Endodermal cell (in vitro differentiated cells): ENCODE data around the gene SNRPD3. TPM values are rescaled to one million over a fixed set of nuclear protein-coding genes. Genes with fewer than 3 reads are reported as not detected.
"Not testable (repeated sequence)": the region's sequence is repeated elsewhere in the genome, so short reads cannot be mapped to it uniquely, and the experiment has no call there.

Experiments used
- DNase-seq: peaks from one replicate; pipeline ENCODE4 v3.0.0-alpha.2; 2017
- H3K27ac ChIP-seq: 2 replicates; pipeline ENCODE4 v1.5.1; 2013; ENCODE audit warnings: mild to moderate bottlenecking, low read depth, low read length, moderate library complexity
- H3K27me3 ChIP-seq: 2 replicates; pipeline ENCODE4 v1.6.1; 2013; ENCODE audit warnings: mild to moderate bottlenecking, low read length, moderate library complexity; ENCODE audit not compliant: insufficient read depth, control insufficient read depth, poor library complexity, severe bottlenecking
- H3K36me3 ChIP-seq: 2 replicates; pipeline ENCODE4 v1.7.0; 2013; ENCODE audit warnings: mild to moderate bottlenecking, low read length, moderate library complexity; ENCODE audit not compliant: control insufficient read depth, insufficient read depth
- H3K4me1 ChIP-seq: one replicate; pipeline ENCODE4 v1.7.0; 2013; ENCODE audit warnings: low read length; ENCODE audit not compliant: control insufficient read depth, insufficient read depth
- H3K4me3 ChIP-seq: 2 replicates; pipeline ENCODE4 v1.5.1; 2013; ENCODE audit warnings: mild to moderate bottlenecking, low read length, moderate library complexity
- H3K9ac ChIP-seq: 2 replicates; pipeline ENCODE4 v1.6.1; 2013; ENCODE audit warnings: mild to moderate bottlenecking, low read length, moderate library complexity; ENCODE audit not compliant: poor library complexity, severe bottlenecking; ENCODE audit errors: extremely low read depth
- H3K9me3 ChIP-seq: 2 replicates; pipeline ENCODE4 v1.6.1; 2013; ENCODE audit warnings: mild to moderate bottlenecking, low read length, moderate library complexity; ENCODE audit not compliant: control insufficient read depth
- H3K27ac Mint-ChIP-seq: 2 replicates; pipeline ENCODE4 v1.8.0; 2020; ENCODE audit warnings: mixed read lengths
- H3K27me3 Mint-ChIP-seq: 2 replicates; pipeline ENCODE4 v1.8.0; 2021; ENCODE audit warnings: mild to moderate bottlenecking, mixed read lengths; ENCODE audit not compliant: insufficient read depth
- H3K36me3 Mint-ChIP-seq: 2 replicates; pipeline ENCODE4 v1.8.0; 2020; ENCODE audit warnings: low read depth, mixed read lengths
- H3K4me1 Mint-ChIP-seq: 2 replicates; pipeline ENCODE4 v1.8.0; 2020; ENCODE audit warnings: mixed read lengths
- H3K4me3 Mint-ChIP-seq: 2 replicates; pipeline ENCODE4 v1.8.0; 2020; ENCODE audit warnings: mild to moderate bottlenecking, moderate library complexity, mixed read lengths
- H3K9me3 Mint-ChIP-seq: 2 replicates; pipeline ENCODE4 v1.8.0; 2020; ENCODE audit warnings: mild to moderate bottlenecking, mixed read lengths
- CTCF ChIP-seq: fragments of 200-600 bp; sonication (generic); conservative IDR thresholded peaks from 2 replicates; pipeline ENCODE4 v1.5.0; 2021; ENCODE audit warnings: antibody characterized with exemption, mild to moderate bottlenecking
- WGBS, 2 experiments: methylation state at CpG; one replicate each; pipeline versions ENCODE4 v1.1.5 to v1.1.7; 2013; ENCODE audit warnings: missing lambda C conversion rate in 2 of 2, mixed read lengths in 1 of 2; ENCODE audit not compliant: insufficient coverage in 1 of 2, insufficient read length in 1 of 2; 5-methylcytosine and 5-hydroxymethylcytosine counted together
- total RNA-seq, 2 donors: library from RNA; stranded (reverse); fragmentation: NEBNext Ultra II Directional in 1 of 2; extraction: Animal tissue kit (Norgen Biotek cat#: 25700) in 1 of 2; gene quantifications; 2 replicates in 1 of 2; 3 replicates in 1 of 2; pipeline ENCODE4 v1.2.1, GENCODE V29; 2021

Gene SNRPD3
- total RNA-seq, 2 donors from 2014 or later: 158 to 180 TPM

GRCh38 chr22:24592851-24593558 lies 37.2 kb downstream of the SNRPD3 start, which contains the start of gene LRRC75B:
Gene LRRC75B, minus strand, starts transcription at chr22:24593073. Its CDS starts 34 bp downstream, at chr22:24593039.
- Mint-ChIP-seq H3K27me3 (no peaks in the 10 kb centered on the region), H3K27ac (peak within 1 kb of the TSS; percentile 91), H3K4me1 (no peaks in the 10 kb centered on the region), H3K4me3 (peak within 1 kb of the TSS; percentile 88), H3K9me3 (no peaks in the 10 kb centered on the region), H3K36me3 (no peaks in the 10 kb centered on the region)
- H3K27me3 ChIP-seq: no peaks in the 10 kb centered on the region
- H3K9ac ChIP-seq: peak within 1 kb of the TSS; percentile 64
- peak within 1 kb of the TSS; percentile 82 for H3K4me3 ChIP-seq
- no peaks in the 10 kb centered on the region for H3K36me3 ChIP-seq
- H3K9me3 ChIP-seq: no peaks in the 10 kb centered on the region
- peak; percentile 96 for DNase-seq
- no peak for TF ChIP-seq CTCF
- no peaks in the 10 kb centered on the region for H3K4me1 ChIP-seq
- 6 to 10% methylated on average over 32 to 72 of the region's 72 CpGs for WGBS, 2 experiments
- peak within 1 kb of the TSS; percentile 68 for H3K27ac ChIP-seq

- H3K4me3 ChIP-seq: peak overlapping the region; percentile 72
- Mint-ChIP-seq H3K4me3 (peak overlapping the region; percentile 88), H3K27ac (peak overlapping the region; percentile 88)
Observed at GRCh38 chr22:24593559-24593835, 37.7 kb downstream of the SNRPD3 start.

GRCh38 chr22:24593836-24594568 lies 38.2 kb downstream of the SNRPD3 start:
- Mint-ChIP-seq H3K4me3 (peak overlapping the region; percentile 88), H3K36me3 (no peaks in the 10 kb centered on the region), H3K27ac (no peak overlapping the region), H3K27me3 (no peaks in the 10 kb centered on the region), H3K4me1 (peaks cover under 1% of the 10 kb centered on the region), H3K9me3 (no peaks in the 10 kb centered on the region)
- no peak overlapping the region for H3K27ac ChIP-seq
- WGBS, 2 experiments: 83 to 90% methylated on average over 10 to 16 of the region's 16 CpGs
- no peak for TF ChIP-seq CTCF
- no peaks in the 10 kb centered on the region for H3K36me3 ChIP-seq
- no peak overlapping the region for H3K9ac ChIP-seq
- H3K4me1 ChIP-seq: no peaks in the 10 kb centered on the region
- no peak overlapping the region for H3K4me3 ChIP-seq
- peak; percentile 60 for DNase-seq
- no peaks in the 10 kb centered on the region for H3K27me3 ChIP-seq
- no peaks in the 10 kb centered on the region for H3K9me3 ChIP-seq

More at GRCh38 chr22:24593559-24593835, 37.7 kb downstream of the SNRPD3 start:
- not testable (repeated sequence) for H3K27me3 ChIP-seq, H3K36me3 Mint-ChIP-seq, H3K9me3 Mint-ChIP-seq, H3K4me1 Mint-ChIP-seq, H3K4me1 ChIP-seq, H3K9me3 ChIP-seq, DNase-seq, H3K27me3 Mint-ChIP-seq, H3K36me3 ChIP-seq
- 92 to 96% methylated on average over 10 of the region's 10 CpGs for WGBS, 2 experiments
- H3K9ac ChIP-seq: peak overlapping the region; percentile 55
- H3K27ac ChIP-seq: peak overlapping the region; percentile 68
